ENCODE results near the gene IQSEC1. TPM values are rescaled to one million over a fixed set of nuclear protein-coding genes. Genes with fewer than 3 reads are reported as not detected.

Gene IQSEC1
- polyA plus RNA-seq, 1 experiment: 4.8 TPM

DNA sequence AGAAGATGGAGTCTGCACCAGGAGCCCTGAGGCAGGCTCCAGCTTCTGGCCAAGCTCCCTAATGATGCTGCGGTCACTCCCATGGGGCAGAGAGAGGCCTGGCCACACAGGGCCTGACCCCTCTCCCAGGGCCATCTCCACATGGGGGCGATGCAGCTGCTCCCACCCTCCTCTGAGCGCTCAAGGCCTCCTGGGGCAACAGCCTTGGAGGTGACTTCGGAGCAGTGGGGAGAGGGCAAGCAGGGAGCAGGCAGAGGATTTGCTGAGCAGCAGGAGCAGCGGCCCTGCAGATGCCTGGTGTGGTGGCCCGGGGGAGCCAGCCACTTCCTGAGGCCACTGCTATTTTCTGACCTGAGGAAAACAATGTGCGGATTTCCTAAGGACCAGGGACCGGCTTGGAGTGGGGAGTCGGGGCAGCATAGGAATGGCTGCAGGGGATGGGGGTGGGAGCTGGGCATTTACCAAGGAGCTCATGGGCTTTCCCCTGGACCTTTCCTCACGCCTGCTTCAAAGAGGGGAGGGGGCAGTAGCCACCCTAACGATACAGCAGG is 150.3 kb downstream of the IQSEC1 start:
- ChIA-PET CTCF (interaction anchor here (1.0 to 1.4 kb wide), 3 partner anchors 9 to 13 kb away, joined by 3 to 4 read pairs (median 4); no protein-coding TSS in a partner anchor), POLR2A (no interaction called here)
- Histone ChIP-seq H3K36me3 (ENCODE audit: control insufficient read depth, insufficient read depth, low read length) (peaks cover 31% of the 10 kb centered on the region), H3K4me3 (ENCODE audit: low read depth, low read length) (no peak overlapping the region), H3K27me3 (ENCODE audit: control insufficient read depth, insufficient read depth, low read length) (no peaks in the 10 kb centered on the region)
- no peak for DNase-seq (ENCODE audit: low read depth)
- no peak for TF ChIP-seq CTCF (IDR thresholded peaks at IDR 0.05; ENCODE audit: insufficient read depth, low read depth, low read length)

DNA sequence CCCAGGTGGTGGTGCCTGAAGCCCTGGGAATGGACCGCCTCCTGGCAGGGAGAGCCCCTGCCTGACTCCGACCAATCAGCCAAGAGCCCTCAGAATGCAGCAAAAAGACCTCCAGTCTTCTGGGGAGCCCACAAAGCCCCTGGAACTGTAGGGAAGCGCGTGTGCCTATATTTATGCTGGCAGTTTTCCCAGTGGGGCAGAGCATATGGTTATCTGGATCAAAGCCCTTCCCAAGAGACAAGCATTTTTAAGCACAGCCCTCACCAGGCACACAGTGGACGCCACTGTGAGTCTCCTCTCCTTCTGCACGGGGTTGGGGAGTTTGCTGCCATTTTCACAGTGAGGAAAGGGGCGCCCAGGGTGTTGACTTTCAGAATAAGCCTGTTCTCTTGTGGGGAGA is 150.9 kb downstream of the IQSEC1 start:
- CTCF ChIA-PET: interaction anchor here (1.0 to 1.4 kb wide), 3 partner anchors 10 to 12 kb away, joined by 3 to 4 read pairs (median 4); no protein-coding TSS in a partner anchor
- Histone ChIP-seq H3K36me3 (ENCODE audit: control insufficient read depth, insufficient read depth, low read length) (peaks cover 33% of the 10 kb centered on the region), H3K27me3 (ENCODE audit: control insufficient read depth, insufficient read depth, low read length) (no peaks in the 10 kb centered on the region), H3K4me3 (ENCODE audit: low read depth, low read length) (no peak overlapping the region)
- TF ChIP-seq CTCF (IDR thresholded peaks at IDR 0.05; ENCODE audit: insufficient read depth, low read depth, low read length): no peak
- POLR2A ChIA-PET: no interaction called here
- DNase-seq (ENCODE audit: low read depth): no peak

GRCh38 chr3:12921736-12922135 is 151.5 kb downstream of the IQSEC1 start:
- CTCF ChIA-PET: interaction anchor here (1.8 kb wide), 1 partner anchor 10 kb away, joined by 4 read pairs; no protein-coding TSS in a partner anchor
- POLR2A ChIA-PET: no interaction called here
- no peak for DNase-seq (ENCODE audit: low read depth)
- Histone ChIP-seq H3K36me3 (ENCODE audit: control insufficient read depth, insufficient read depth, low read length) (peaks cover 35% of the 10 kb centered on the region), H3K27me3 (ENCODE audit: control insufficient read depth, insufficient read depth, low read length) (no peaks in the 10 kb centered on the region), H3K4me3 (ENCODE audit: low read depth, low read length) (no peak overlapping the region)
- no peak for TF ChIP-seq CTCF (IDR thresholded peaks at IDR 0.05; ENCODE audit: insufficient read depth, low read depth, low read length)

- ChIA-PET POLR2A (no interaction called here), CTCF (interaction anchor here (1.8 kb wide), 1 partner anchor 11 kb away, joined by 4 read pairs; no protein-coding TSS in a partner anchor)
- TF ChIP-seq CTCF (IDR thresholded peaks at IDR 0.05; ENCODE audit: insufficient read depth, low read depth, low read length): no peak
- H3K4me3 ChIP-seq (ENCODE audit: low read depth, low read length): no peak overlapping the region
- peaks cover 35% of the 10 kb centered on the region for H3K36me3 ChIP-seq (ENCODE audit: control insufficient read depth, insufficient read depth, low read length)
- DNase-seq (ENCODE audit: low read depth): no peak
- H3K27me3 ChIP-seq (ENCODE audit: control insufficient read depth, insufficient read depth, low read length): no peaks in the 10 kb centered on the region
Measured at GRCh38 chr3:12920967-12921366, 152.3 kb downstream of the IQSEC1 start.

DNA sequence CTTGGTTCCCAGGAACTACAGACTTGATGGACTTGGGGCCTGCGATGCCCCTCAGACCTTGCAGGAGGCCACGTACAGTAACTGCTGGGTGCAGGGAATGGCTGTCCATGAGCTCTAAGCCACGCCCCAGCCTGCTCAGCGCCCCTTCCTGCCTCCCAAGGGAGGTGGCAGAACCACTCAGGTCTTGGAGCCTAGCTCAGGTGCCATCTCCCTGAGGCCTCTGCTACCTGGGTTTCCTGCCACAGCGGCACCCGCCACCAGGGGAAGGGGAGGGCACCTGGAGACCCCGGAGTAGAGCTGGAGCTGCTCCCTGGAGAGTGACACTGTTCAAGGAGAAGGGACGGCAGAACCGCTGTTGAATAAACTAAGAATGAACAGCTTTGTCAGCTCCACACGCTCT is 154.0 kb downstream of the IQSEC1 start:
- TF ChIP-seq CTCF (IDR thresholded peaks at IDR 0.05; ENCODE audit: insufficient read depth, low read depth, low read length): no peak
- DNase-seq (ENCODE audit: low read depth): no peak
- ChIA-PET CTCF (interaction anchor here (0.8 to 1.2 kb wide), 2 partner anchors 14 to 27 kb away, joined by 3 read pairs; no protein-coding TSS in a partner anchor), POLR2A (interaction anchor here (0.6 kb wide), 1 partner anchor 75 kb away, joined by 21 read pairs; no protein-coding TSS in a partner anchor)
- H3K27me3 ChIP-seq (ENCODE audit: control insufficient read depth, insufficient read depth, low read length): no peaks in the 10 kb centered on the region
- H3K36me3 ChIP-seq (ENCODE audit: control insufficient read depth, insufficient read depth, low read length): peaks cover 33% of the 10 kb centered on the region
- H3K4me3 ChIP-seq (ENCODE audit: low read depth, low read length): no peak overlapping the region

All from BJ (cell line).